ENCODE results near the gene RHOU. TPM values are rescaled to one million over a fixed set of nuclear protein-coding genes. Genes with fewer than 3 reads are reported as not detected.

Gene RHOU
- total and polyA plus RNA-seq, 2 of the 13 experiments (the other 11 are each of a cell fraction or from before 2014, with no cell fraction given) = 11.9 to 18.5 TPM

DNA sequence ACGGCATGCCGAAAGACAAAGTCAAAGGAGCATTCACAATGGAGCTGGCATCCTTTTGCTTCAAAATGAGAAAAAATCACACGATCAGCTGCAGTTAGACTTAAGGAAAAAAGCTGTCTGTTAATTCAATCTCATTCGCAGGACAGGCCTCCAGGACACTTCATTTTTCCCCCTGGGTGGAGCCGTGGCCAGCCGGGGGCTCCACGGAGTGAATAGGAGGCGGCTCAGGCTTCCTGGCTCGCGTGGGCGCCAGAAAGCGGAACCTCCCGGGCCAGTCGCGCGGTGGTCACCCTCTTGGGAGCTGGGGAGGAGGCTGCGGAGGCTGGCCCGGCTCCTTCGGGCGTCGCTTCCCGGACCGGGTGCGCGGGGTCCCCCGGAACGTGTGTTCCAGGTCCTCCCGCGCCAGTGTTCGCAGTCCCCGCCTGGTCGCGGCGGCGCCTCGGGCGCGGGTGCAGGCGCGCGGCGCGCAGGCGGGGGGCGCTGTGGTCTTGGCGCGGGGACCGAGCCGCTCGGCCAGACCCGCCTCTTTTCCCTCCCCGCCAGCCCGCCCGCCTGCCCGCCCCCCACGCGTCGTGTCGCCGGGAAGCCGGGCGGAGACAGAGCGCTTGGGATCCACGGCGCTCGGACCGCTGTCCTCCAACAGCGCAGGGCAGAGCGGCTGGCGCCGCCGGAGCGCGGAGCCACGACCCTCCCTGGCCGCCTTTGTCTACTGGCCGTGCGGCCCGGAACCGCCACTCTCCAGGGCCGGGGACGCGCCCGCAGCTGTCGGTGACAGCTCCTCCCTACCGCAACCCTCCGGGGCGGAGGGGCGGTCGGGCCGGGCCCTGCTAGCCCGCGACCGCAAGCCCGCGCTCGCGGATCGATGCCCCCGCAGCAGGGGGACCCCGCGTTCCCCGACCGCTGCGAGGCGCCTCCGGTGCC lies at the start of gene RHOU (continued):
- no peak for TF ChIP-seq TRIM24 (CRISPR knock-in tag; IDR thresholded peaks at IDR 0.05)
- TF ChIP-seq RFX3 (CRISPR knock-in tag; IDR thresholded peaks at IDR 0.05) = no peak
- no peak for TF ChIP-seq ZNF570 (CRISPR knock-in tag; IDR thresholded peaks at IDR 0.05; ENCODE audit: borderline replicate concordance)
- no peak for TF ChIP-seq CENPX (CRISPR knock-in tag; IDR thresholded peaks at IDR 0.05)
- no peak for TF ChIP-seq AKAP8 (CRISPR knock-in tag; IDR thresholded peaks at IDR 0.05)
- TF ChIP-seq NAIF1 (CRISPR knock-in tag; IDR thresholded peaks at IDR 0.05; ENCODE audit: borderline replicate concordance) = no peak
- peak; percentile 29 for TF ChIP-seq ZNF407 (CRISPR knock-in tag; IDR thresholded peaks at IDR 0.05; ENCODE audit: not compliant biosample characterization)
- no peak for TF ChIP-seq TCF7L2 (IDR thresholded peaks at IDR 0.05; ENCODE audit: low read depth, low read length)
- no peak for TF ChIP-seq DNMT1 (CRISPR knock-in tag; IDR thresholded peaks at IDR 0.05)
- no peak for TF ChIP-seq NFKBIZ (CRISPR knock-in tag; IDR thresholded peaks at IDR 0.05)
- no peak for TF ChIP-seq MBD4 (IDR thresholded peaks at IDR 0.05; ENCODE audit: borderline replicate concordance, low read length)
- TF ChIP-seq KLF12 (CRISPR knock-in tag; IDR thresholded peaks at IDR 0.05; ENCODE audit: borderline replicate concordance) = peak; percentile 64; the same call in 1 of the 2 replicates
- no peak for TF ChIP-seq ZNF589 (CRISPR knock-in tag; conservative IDR thresholded peaks at IDR 0.05)
- TF ChIP-seq ZNF660 (CRISPR knock-in tag; IDR thresholded peaks at IDR 0.05; ENCODE audit: borderline replicate concordance, low read depth) = no peak
- peak; percentile 30; the same call in 1 of the 2 replicates for TF ChIP-seq ZNF124 (CRISPR knock-in tag; IDR thresholded peaks at IDR 0.05)
- TF ChIP-seq ZNF337 (CRISPR knock-in tag; IDR thresholded peaks at IDR 0.05; ENCODE audit: borderline replicate concordance, low read depth) = no peak
- no peak for TF ChIP-seq ZNF747 (CRISPR knock-in tag; IDR thresholded peaks at IDR 0.05; ENCODE audit: borderline replicate concordance)
- no peak for TF ChIP-seq DMTF1 (CRISPR knock-in tag; IDR thresholded peaks at IDR 0.05)
- TF ChIP-seq HOXA9 (CRISPR knock-in tag; IDR thresholded peaks at IDR 0.05; ENCODE audit: borderline replicate concordance) = peak; percentile 44; the same call in 1 of the 2 replicates

Measured in HepG2 (cell line).